Activated naive CD4-positive, alpha-beta T cell treated with anti-CD3 and anti-CD28 coated beads for 36 hours (primary cell): ENCODE data around the gene CYP27C1. TPM values are rescaled to one million over a fixed set of nuclear protein-coding genes. Genes with fewer than 3 reads are reported as not detected.

Source experiments
- CTCF ChIA-PET: fragments of 350-600 bp; sonication (Branson Sonifier 250); formaldehyde crosslinking; loops from one replicate; lab custom pipeline; 2021; ENCODE audit warnings: antibody characterized with exemption; lab: Charles Lee
- DNase-seq: peaks from one replicate; pipeline ENCODE4 v3.0.0-alpha.2; 2020
- H3K27ac Mint-ChIP-seq: one replicate; pipeline ENCODE4 v1.8.0; 2021; ENCODE audit warnings: mild to moderate bottlenecking, mixed read lengths
- H3K27me3 Mint-ChIP-seq: one replicate; pipeline ENCODE4 v1.8.0; 2021; ENCODE audit warnings: low read depth, mixed read lengths
- H3K36me3 Mint-ChIP-seq: one replicate; pipeline ENCODE4 v1.8.0; 2021; ENCODE audit warnings: low read depth, mixed read lengths
- H3K4me1 Mint-ChIP-seq: one replicate; pipeline ENCODE4 v1.8.0; 2021; ENCODE audit warnings: low read depth, mixed read lengths
- H3K4me3 Mint-ChIP-seq: one replicate; pipeline ENCODE4 v1.8.0; 2021; ENCODE audit warnings: mild to moderate bottlenecking, moderate library complexity, mixed read lengths
- H3K9me3 Mint-ChIP-seq: one replicate; pipeline ENCODE4 v1.8.0; 2021; ENCODE audit warnings: mixed read lengths
- intact Hi-C: fragments of 100-400 bp; cut with micrococcal nuclease; formaldehyde crosslinking; loops from one replicate; pipeline ENCODE4 v1.15.1; 2023
- total RNA-seq, 2 experiments: library from RNA; stranded (reverse); gene quantifications; one replicate each; pipeline ENCODE4 v1.2.3, GENCODE V29; 2021

The CYP27C1 gene
- total RNA-seq, 2 experiments from 2014 or later = not detected

- DNase-seq = no peak
- H3K9me3 Mint-ChIP-seq = no peaks in the 10 kb centered on the region
- H3K36me3 Mint-ChIP-seq = no peaks in the 10 kb centered on the region
- H3K27ac Mint-ChIP-seq = no peak overlapping the region
- intact Hi-C loops = loop anchor here (1.0 to 5.0 kb wide), 6 partner anchors 219 to 452 kb away; partner anchors contain the start of gene IWS1
- no peaks in the 10 kb centered on the region for H3K27me3 Mint-ChIP-seq
- H3K4me3 Mint-ChIP-seq = no peak overlapping the region
- CTCF ChIA-PET = interaction anchor here (0.6 to 1.7 kb wide), 15 partner anchors 11 to 395 kb away, joined by 3 to 18 read pairs (median 3); partner anchors contain the start of genes ERCC3 and IWS1
- peaks cover 5% of the 10 kb centered on the region for H3K4me1 Mint-ChIP-seq
Observed at GRCh38 chr2:127196998-127197397, 23.1 kb downstream of the CYP27C1 start.

- no peaks in the 10 kb centered on the region for H3K36me3 Mint-ChIP-seq
- no peaks in the 10 kb centered on the region for H3K27me3 Mint-ChIP-seq
- H3K4me3 Mint-ChIP-seq = no peak overlapping the region
- peaks cover 5% of the 10 kb centered on the region for H3K4me1 Mint-ChIP-seq
- no peak overlapping the region for H3K27ac Mint-ChIP-seq
- no peak for DNase-seq
- CTCF ChIA-PET = interaction anchor here (0.7 to 1.7 kb wide), 8 partner anchors 10 to 395 kb away, joined by 3 to 18 read pairs (median 5); partner anchors contain the start of genes ERCC3 and IWS1
- no peaks in the 10 kb centered on the region for H3K9me3 Mint-ChIP-seq
- intact Hi-C loops = loop anchor here (5.0 kb wide), 2 partner anchors 266 to 331 kb away; partner anchors contain the start of gene IWS1
Observed at GRCh38 chr2:127196549-127196948, 23.6 kb downstream of the CYP27C1 start.

DNA sequence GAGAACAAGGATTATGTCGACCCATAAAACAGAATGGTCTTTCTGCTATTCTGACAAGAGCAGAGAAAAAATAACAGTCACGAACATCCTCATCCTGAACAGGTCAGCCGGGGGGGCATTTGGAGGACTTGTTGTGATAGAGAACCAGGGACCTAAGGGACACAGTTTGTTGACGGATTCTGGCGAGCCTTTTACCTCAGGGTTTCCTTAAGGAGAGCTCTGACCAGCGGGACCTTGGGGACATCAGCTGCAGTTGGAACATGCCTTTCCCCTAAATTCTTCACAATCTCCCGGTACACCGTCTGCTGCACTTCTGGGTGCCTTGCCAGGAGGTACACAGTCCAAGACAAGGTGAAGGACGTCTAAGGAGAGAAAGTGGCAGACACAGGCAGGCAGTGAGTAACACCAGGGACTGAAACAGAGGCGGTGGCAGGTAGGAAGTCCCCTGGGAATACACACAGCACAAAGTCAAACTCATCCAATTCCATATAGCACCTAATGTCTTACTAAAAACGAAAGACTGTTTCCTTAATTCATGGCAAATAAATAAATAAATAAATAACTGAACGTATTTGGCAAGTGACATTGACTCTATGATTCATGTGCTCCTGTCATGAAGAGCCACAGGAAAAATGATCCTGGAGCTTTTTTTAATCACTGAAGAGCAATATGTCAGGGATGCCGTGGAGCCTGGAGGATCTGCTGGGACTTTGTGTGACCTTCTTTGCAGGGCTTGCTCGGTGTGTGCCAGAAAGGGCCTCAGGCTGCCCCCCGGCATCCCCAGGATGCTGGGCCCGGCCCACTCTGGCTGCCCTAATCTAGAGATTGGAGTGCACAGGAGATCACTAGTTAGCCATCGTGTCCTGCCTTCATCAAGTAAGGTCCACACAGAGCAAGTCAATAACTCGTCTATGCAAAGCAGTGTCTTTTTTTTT, 24.7 kb downstream of the CYP27C1 start:
- H3K4me1 Mint-ChIP-seq = peaks cover 5% of the 10 kb centered on the region
- CTCF ChIA-PET = interaction anchor here (0.6 kb wide), 1 partner anchor 59 kb away, joined by 3 read pairs; no protein-coding TSS in a partner anchor

GRCh38 chr2:127194447-127194846, 25.7 kb downstream of the CYP27C1 start:
- Mint-ChIP-seq H3K4me3 (no peak overlapping the region), H3K9me3 (peaks cover 3% of the 10 kb centered on the region), H3K4me1 (peaks cover 5% of the 10 kb centered on the region), H3K36me3 (no peaks in the 10 kb centered on the region), H3K27ac (no peak overlapping the region), H3K27me3 (no peaks in the 10 kb centered on the region)
- intact Hi-C loops = no loop called here
- DNase-seq = no peak
- CTCF ChIA-PET = no interaction called here

More for the DNA sequence above, 24.7 kb downstream of the CYP27C1 start:
- H3K4me3 Mint-ChIP-seq = no peak overlapping the region
- DNase-seq = no peak
- H3K27ac Mint-ChIP-seq = no peak overlapping the region
- no peaks in the 10 kb centered on the region for H3K9me3 Mint-ChIP-seq
- intact Hi-C loops = loop anchor here (5.0 kb wide), 2 partner anchors 267 to 332 kb away; partner anchors contain the start of gene IWS1
- no peaks in the 10 kb centered on the region for H3K27me3 Mint-ChIP-seq
- H3K36me3 Mint-ChIP-seq = no peaks in the 10 kb centered on the region

DNA sequence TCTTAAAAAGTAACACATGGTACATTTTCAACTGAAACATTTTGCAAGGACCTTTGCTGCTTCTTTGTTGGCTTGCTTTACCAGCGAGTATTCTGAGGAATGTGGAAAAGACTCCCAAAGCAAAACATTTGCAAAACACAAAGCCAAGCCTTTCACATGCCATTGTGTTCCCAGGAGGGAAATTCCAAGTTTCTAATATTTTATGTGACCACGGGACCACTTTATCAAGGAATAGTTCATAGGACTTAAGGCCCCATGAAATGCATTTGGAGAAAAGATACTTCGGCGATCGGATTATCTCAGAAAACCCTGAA, 26.2 kb downstream of the CYP27C1 start:
- no peak for DNase-seq
- no peaks in the 10 kb centered on the region for H3K36me3 Mint-ChIP-seq
- intact Hi-C loops = no loop called here
- peaks cover 3% of the 10 kb centered on the region for H3K9me3 Mint-ChIP-seq
- CTCF ChIA-PET = no interaction called here
- no peak overlapping the region for H3K27ac Mint-ChIP-seq
- H3K4me1 Mint-ChIP-seq = peaks cover 5% of the 10 kb centered on the region
- no peak overlapping the region for H3K4me3 Mint-ChIP-seq
- H3K27me3 Mint-ChIP-seq = no peaks in the 10 kb centered on the region

DNA sequence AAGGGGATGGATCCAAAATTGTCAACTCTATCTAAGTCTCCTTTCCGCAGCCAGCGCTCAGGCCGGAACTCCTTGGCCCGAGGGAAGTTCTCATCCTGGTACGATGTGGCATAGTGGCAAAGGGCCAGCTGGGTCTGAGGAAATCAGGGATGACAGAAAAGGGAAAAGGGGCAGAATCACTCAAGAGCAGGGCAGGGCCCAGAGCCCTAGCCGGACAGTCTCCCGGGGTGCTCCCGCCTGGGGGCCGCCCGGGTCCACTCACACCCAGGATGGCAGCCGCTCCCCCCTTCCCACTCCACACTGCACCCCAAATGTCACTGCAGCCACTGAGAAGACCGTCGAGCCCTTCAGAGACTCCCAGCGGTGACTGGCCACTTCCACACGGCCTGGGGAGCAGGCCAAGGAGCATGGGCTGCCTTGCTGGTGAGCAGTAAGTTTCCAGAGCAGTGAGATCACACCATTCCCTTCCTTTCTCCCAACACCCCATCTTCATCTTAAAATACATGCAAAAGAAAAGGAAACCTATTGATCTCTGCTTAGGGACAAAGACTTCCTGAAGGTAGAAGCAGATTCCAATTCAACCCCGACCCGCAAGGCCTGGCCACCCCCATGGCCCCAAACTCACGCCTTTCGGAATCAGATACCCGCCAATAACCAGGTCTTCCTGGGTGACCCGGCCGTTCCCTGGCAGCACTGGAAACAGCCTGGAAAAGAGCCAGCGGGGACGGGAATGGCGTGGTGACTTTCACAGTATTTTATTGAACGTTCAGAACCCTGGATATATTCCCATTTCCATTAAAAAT, 26.7 kb downstream of the CYP27C1 start:
- Mint-ChIP-seq H3K4me3 (no peak overlapping the region), H3K27ac (no peak overlapping the region), H3K4me1 (peaks cover 5% of the 10 kb centered on the region), H3K27me3 (peaks cover 1% of the 10 kb centered on the region), H3K9me3 (peaks cover 3% of the 10 kb centered on the region), H3K36me3 (no peaks in the 10 kb centered on the region)
- intact Hi-C loops = no loop called here
- CTCF ChIA-PET = no interaction called here
- DNase-seq = no peak

GRCh38 chr2:127191331-127192219, 28.5 kb downstream of the CYP27C1 start:
- no peak for DNase-seq
- intact Hi-C loops = no loop called here
- Mint-ChIP-seq H3K9me3 (peaks cover 3% of the 10 kb centered on the region), H3K4me1 (no peaks in the 10 kb centered on the region), H3K27me3 (peaks cover 5% of the 10 kb centered on the region), H3K36me3 (no peaks in the 10 kb centered on the region), H3K27ac (no peak overlapping the region), H3K4me3 (no peak overlapping the region)
- CTCF ChIA-PET = interaction anchor here (0.5 kb wide), 1 partner anchor 27 kb away, joined by 3 read pairs; no protein-coding TSS in a partner anchor

GRCh38 chr2:127188797-127189196, 31.3 kb downstream of the CYP27C1 start:
- CTCF ChIA-PET = no interaction called here
- DNase-seq = no peak
- Mint-ChIP-seq H3K9me3 (peaks cover 3% of the 10 kb centered on the region), H3K4me3 (no peak overlapping the region), H3K27ac (no peak overlapping the region), H3K36me3 (no peaks in the 10 kb centered on the region), H3K4me1 (peaks cover 7% of the 10 kb centered on the region), H3K27me3 (peaks cover 10% of the 10 kb centered on the region)
- intact Hi-C loops = no loop called here

DNA sequence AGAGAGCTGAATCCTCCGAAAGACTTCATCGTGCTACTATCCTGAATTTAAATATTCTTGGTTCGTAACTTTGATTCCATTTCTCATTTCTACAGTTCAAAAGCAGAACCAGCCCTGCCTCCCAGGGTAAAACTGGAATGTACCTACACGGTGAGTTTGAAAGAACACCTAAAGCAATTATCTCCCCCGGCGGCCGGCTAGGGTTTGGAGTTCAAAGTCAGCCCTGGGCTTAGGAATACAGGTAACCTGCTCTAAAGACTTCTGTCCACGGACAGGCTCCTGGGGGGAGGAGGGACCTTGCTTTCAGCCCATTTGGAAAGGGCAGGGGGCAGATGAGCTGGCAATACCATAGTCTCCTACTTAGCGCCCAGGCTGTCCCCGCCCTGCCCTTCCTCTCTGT, 32.3 kb downstream of the CYP27C1 start:
- H3K36me3 Mint-ChIP-seq = no peaks in the 10 kb centered on the region
- CTCF ChIA-PET = no interaction called here
- H3K4me3 Mint-ChIP-seq = no peak overlapping the region
- intact Hi-C loops = no loop called here
- H3K27ac Mint-ChIP-seq = no peak overlapping the region
- H3K4me1 Mint-ChIP-seq = peaks cover 7% of the 10 kb centered on the region
- peaks cover 3% of the 10 kb centered on the region for H3K9me3 Mint-ChIP-seq
- DNase-seq = no peak
- H3K27me3 Mint-ChIP-seq = peaks cover 12% of the 10 kb centered on the region

GRCh38 chr2:127187081-127187775, 32.9 kb downstream of the CYP27C1 start:
- Mint-ChIP-seq H3K9me3 (peaks cover 3% of the 10 kb centered on the region), H3K36me3 (no peaks in the 10 kb centered on the region), H3K27ac (no peak overlapping the region), H3K27me3 (peaks cover 12% of the 10 kb centered on the region), H3K4me3 (no peak overlapping the region), H3K4me1 (peaks cover 7% of the 10 kb centered on the region)
- CTCF ChIA-PET = no interaction called here
- intact Hi-C loops = no loop called here
- no peak for DNase-seq

DNA sequence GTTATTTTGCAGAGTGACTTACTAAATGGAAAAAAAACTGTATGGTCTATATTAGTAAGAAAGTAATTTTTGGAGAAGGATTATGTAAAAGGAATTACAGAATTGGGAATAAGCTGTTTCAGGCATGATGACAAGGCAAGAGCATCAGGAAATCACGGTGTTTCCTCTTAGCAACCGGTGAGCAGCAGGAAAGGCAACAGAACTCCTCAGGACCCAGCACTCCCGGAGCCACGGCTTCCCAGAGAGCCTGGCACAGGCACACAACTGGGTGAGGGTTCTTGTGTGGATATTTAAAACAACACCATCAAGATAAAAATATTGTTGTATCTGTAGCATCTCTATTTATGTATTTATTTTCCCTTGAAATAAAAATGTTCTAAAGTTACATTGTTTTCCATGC, 34.4 kb downstream of the CYP27C1 start:
- Mint-ChIP-seq H3K4me1 (peaks cover 7% of the 10 kb centered on the region), H3K27me3 (peaks cover 12% of the 10 kb centered on the region), H3K36me3 (no peaks in the 10 kb centered on the region), H3K27ac (no peak overlapping the region), H3K9me3 (peaks cover 3% of the 10 kb centered on the region), H3K4me3 (no peak overlapping the region)
- no peak for DNase-seq
- CTCF ChIA-PET = interaction anchor here (0.7 kb wide), 1 partner anchor 11 kb away, joined by 3 read pairs; no protein-coding TSS in a partner anchor
- intact Hi-C loops = no loop called here
